Erythroblast (primary cell): ENCODE data around the gene MEIS1.
"Not testable (repeated sequence)": the region's sequence is repeated elsewhere in the genome, so short reads cannot be mapped to it uniquely, and the experiment has no call there.

Experiments used
- DNase-seq, 2 experiments: peaks; one replicate each; lab custom pipeline; 2025; lab: John Stamatoyannopoulos, UW
- GATA1 ChIP-seq: IDR thresholded peaks from 2 replicates; pipeline ENCODE4 v1.6.1; 2011; ENCODE audit warnings: low read depth, mild to moderate bottlenecking, control low read depth, low read length, moderate library complexity
- POLR2A ChIP-seq: IDR thresholded peaks from 2 replicates; pipeline ENCODE4 v1.6.1; 2011; ENCODE audit warnings: mild to moderate bottlenecking, low read length

MEIS1 gene

GRCh38 chr2:66478731-66479316 is 43.9 kb downstream of the MEIS1 start:
- no peak for DNase-seq
- TF ChIP-seq GATA1 (no peak), POLR2A (no peak)

DNA sequence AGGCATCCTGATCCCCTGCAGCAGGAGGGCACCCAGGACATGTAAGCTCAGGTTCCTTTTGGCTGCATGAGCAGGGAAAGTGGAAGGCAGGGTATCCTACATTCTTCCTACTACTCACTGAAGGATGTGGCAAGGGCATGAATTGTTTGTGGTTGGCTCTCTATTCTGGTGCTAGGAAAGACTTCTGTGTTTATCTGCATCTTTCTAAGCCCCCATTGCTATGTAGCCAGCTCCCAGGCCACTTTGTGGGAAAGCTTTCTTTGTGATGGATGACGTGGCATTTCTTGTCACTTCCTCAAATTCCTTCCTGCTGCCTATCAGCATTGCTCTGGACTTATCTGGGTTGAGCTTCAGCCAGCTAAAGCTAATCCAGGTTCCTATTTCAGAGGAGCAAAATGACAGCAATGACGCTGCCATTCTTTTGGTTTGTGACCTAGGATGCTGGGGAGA is 46.2 kb downstream of the MEIS1 start:
- DNase-seq: no peak
- TF ChIP-seq POLR2A (no peak), GATA1 (no peak)

GRCh38 chr2:66485252-66485651 is 50.3 kb downstream of the MEIS1 start:
- DNase-seq: not testable (repeated sequence)

- DNase-seq: no peak
- no peak for TF ChIP-seq GATA1
Observed at GRCh38 chr2:66488946-66489345, 54.0 kb downstream of the MEIS1 start.

DNA sequence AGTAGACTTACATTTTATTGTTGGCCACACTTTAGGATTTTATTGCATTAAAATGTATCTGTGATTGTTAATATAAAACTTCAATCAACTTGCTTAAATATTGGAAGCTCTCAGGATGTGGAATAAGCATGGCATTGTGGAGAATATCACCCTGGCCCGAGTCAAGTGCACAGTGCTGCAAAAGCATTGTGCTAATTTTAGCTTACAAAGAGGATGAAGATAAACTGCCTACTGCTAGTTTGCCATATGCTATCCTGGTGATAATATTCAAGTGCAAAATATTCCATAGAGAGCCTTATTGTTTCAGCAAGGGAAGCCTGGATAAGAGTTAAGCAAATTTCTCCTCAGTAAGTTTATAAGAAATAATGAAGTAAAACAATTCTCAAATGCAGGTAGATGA is 54.5 kb downstream of the MEIS1 start:
- no peak for DNase-seq
- TF ChIP-seq GATA1 (no peak), POLR2A (no peak)

- no peak for DNase-seq
- TF ChIP-seq GATA1 (no peak), POLR2A (no peak)
Observed at GRCh38 chr2:66490588-66491001, 55.7 kb downstream of the MEIS1 start.

GRCh38 chr2:66494708-66495107 is 59.8 kb downstream of the MEIS1 start:
- no peak for DNase-seq

GRCh38 chr2:66495788-66496640 is 61.1 kb downstream of the MEIS1 start:
- no peak for TF ChIP-seq POLR2A
- no peak for TF ChIP-seq GATA1
- DNase-seq: peak in 1 of 2 experiments; percentile 1

More at GRCh38 chr2:66494708-66495107, 59.8 kb downstream of the MEIS1 start:
- TF ChIP-seq GATA1 (no peak), POLR2A (no peak)

DNA sequence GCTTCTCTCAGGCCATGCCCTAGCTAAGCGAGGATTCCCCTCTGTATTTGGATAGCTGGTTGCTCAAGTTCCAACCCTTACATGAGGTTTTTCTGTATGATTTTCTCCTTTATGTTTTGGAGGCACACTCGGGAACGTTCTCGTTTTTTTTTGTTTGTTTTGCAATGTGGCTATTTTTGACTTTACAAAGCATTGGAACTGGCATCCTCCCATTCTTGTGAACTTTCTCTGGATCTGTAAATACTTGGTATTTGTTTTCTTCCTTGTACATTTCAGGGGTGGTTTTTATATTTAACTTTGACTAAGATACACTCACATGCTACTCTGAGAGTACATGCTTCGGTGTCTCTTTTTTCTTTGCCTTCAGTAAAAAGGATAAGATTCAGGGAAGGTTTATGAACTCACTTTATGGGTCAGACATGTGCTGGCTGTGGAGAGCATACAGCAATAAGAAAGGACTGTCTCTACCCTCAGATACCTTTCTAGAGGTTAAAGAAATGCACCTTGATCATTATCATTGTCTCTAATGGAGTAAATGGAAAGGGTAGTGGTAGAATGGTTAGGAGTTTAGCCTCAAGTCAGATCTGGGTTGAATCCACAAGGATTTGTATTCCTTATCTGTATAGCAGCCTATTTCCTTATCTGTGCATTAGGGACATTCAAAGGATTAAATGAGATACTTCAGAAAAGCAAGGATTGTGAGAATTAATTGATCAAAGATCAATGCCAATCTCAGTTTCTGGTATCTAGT is 61.9 kb downstream of the MEIS1 start:
- no peak for DNase-seq
- TF ChIP-seq POLR2A (no peak), GATA1 (no peak)

DNA sequence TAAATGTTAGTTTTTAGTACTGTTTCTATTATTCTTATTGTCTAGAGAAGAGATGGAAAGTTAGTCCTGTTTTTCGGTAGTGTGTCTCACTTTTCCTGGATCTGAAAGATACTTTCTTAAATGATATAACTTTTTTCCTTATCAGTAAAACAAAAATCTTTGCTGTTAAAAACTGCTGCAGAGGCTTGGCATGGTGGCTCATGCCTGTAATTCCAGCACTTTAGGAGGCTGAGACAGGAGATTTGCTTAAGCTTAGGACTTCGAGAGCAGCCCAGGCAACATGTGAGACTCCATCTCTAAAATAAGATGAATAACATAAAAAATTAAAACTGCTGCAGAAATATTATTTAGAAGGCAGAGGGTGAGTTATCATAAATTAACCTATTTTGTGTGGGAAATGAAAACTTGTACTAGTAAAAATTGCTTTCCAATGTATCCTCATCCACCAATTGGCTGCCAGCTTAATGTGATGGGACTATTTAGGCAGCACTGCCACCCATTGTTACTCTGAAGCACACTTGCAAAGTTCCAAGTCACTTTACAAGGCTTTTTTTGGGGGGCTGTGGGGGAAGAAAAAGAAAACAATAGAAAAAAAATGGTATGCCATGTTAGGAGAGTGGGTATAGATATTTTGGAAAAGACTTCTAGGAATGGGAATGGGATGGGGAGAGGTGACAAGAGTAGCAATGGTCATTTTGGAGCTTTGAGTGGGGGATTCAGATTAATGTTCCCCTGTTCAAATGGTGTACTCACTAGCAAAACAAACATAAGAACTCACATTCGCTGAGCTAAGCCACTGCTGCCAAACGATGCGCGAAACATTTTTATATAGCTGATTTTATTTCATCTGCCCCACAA is 62.7 kb downstream of the MEIS1 start:
- DNase-seq: no peak
- TF ChIP-seq GATA1 (no peak), POLR2A (no peak)

DNA sequence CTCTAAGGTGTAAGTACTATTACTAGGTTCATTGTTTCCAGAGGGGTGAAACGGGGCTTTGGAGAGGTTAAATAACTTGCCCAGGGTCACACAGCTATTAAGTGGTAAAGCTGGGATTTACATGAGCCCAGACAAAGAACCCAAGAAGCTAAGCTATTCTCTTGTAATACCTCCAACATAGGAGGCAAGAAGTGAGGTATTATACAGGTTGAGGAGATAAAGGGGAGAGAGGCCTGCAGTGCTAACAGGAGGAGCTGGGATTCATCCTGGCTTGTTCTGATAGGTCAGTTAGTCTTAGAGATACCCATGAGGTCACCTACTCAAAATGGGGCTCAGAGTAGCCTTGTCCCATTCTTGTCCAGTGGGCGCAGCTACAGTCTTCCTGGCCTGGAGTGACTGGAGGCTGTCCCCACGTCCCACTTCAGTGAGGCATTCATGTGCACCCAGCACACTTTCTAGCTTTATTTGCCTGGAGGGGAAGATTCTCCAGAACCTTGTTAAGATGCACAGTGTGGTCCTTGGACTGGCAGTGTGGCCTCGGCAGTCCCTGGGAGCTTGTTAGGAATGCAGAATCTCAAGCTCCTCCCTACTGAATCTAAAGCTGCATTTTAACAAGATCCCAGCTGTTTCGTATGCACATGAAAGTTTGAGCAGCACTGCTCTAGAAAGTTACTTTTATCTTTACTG is 63.5 kb downstream of the MEIS1 start:
- DNase-seq: no peak
- no peak for TF ChIP-seq POLR2A

DNA sequence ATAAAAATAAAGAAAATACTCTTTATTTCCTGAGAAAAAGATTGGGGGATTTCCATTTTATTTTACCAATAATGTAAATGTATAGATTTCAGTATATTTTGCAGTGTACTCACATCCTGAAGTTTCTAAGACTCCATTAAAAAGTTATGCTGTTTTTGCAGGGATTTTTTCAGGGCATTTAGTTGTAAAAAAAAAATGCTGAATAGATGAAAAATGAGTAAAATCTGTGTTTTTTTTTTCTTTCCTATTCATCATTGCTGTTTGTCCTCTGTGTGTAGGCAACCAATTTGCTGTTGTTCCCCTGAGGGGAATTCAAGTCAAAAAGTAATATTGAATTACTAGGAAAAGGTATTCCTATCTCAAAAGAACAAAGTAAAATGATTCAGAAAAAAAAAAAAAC is 66.3 kb downstream of the MEIS1 start:
- DNase-seq: no peak
- TF ChIP-seq GATA1 (no peak), POLR2A (no peak)

- TF ChIP-seq POLR2A (no peak), GATA1 (no peak)
Observed at GRCh38 chr2:66506265-66506664, 71.3 kb downstream of the MEIS1 start.

More at GRCh38 chr2:66506265-66506664, 71.3 kb downstream of the MEIS1 start:
- no peak for DNase-seq
